Kasumi-1 (cell line): ENCODE measurements around the gene SPOCD1.

ENCODE experiments used
- DNase-seq, 2 experiments: peaks; one replicate each; lab custom pipeline; 2025; lab: John Stamatoyannopoulos, UW

The SPOCD1 gene

DNA sequence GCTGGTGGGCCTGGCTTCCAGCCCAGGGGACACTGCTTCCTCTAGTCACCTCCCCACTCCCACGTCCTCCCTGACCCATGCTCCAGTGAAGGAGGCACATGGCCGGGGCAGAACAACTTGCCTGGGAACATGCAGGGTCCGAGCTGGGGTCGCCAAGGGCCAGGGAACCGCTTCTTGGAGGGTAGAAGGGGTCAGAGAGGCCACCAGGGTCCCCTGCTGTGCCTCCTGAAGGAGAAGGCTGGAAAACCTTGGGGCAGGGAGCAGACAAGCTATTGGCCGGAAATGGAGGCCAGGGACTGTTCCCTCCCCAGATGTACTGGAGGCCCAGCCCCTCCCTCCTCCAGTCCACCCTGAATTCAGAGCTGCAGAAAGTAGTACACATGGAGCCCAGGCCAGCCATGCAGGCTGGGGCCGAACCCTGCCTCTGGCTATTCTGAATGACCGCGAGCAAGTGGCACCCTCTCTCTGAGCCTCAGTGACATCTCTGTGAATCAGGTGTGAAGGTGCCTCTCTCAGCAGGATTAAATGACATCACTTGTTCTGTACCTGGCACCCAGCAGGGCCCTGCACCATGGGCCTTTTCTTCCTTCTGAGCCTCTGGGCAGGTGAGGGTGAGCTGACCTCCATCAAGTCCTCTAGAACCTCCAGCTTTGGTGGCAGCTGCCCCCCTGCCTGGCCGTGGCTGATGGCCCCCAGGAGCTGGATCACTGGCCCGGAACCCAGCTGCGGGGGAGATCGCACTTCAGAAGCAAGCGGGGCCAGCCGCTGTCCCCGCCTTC is 15.7 kb downstream of the SPOCD1 start:
- DNase-seq: no peak

DNA sequence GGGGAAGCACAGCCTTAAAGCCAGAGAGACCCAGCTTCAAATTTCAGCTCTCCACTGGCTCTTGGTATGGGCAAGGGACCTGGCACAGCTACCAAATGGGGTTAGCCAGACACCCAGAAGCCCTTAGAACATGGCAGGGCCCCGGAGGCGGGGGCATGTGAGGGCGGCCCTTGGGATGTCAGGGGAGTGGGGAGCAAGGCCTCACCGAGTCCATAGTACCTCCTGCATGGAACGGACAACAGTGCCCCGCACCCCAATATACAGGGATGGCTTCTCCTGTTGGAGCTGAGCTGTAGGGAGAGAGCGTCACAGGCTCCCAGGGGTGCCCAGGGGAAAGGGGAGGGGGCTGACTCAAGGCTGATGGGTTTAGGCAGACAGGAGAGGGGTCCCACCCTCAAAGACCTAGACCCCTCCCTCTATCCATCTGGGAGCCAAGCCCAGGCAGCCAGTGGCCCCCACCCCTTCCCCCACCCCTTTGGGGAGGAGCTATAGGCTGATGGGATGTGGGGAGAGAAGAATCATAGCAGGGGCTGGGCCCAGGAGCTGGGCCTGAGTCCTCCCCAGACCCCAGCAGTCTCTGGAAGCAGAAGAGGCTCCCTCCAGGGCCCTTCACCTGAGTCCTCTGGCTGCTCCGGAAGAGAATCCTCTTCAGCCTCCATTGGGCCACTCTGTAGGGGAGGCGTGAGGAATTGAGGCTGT is 16.5 kb downstream of the SPOCD1 start:
- no peak for DNase-seq

DNA sequence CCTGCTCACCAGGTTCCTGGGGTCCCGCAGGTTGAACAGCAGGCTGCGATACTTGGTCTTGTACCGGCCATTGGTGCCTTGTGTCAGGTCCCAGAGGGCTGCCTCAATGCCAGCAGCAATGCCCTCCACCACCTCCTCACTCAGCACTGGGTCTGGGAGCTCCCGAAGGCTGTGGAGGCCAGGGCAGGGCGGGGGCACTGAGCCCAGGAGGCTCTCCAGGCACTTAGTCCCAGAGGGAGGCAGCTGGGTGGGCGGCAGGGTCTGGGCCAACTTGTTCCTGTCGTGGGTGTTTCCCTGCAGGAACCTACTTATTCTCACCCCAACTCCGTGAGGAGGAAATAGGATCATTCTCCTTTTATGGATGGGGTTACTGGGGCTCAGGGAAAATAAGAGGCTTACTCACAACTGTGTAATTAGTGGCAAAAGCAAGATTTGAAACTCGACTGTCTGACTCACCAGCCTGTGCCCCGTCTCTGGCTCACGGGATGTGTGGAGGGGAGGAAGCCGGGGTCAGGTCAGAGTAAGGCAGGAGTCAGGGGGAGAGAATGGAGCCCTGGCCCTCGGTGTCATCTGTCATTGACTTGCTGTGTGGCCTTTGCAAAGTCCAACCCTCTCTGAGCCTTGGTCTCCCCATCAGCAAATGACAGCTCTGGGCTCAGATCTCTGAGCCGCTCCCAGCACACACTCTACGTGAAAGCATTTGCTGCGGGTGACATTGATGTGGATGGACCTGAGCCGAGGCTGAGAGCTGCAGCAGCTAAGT is 17.2 kb downstream of the SPOCD1 start:
- DNase-seq: no peak

DNA sequence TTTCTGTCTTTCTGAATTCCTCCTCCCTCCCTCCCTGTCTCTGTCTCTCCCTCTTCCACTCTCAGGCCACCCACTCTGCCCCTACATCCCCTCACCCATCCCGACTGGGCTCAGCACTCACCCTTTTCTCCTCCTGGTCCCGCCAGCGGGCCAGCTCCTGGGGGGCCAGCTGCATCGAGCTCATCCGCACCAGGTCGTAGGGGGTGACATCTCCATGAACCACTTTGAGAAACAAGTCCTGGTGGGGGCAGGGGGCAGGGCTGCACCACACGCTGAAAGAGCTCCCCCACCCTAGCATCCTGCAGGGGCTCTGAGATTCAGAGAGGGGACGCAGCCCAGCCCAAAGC is 17.8 kb downstream of the SPOCD1 start:
- DNase-seq: no peak

- DNase-seq: no peak
Measured at GRCh38 chr1:31797216-31797615, 18.6 kb downstream of the SPOCD1 start.

DNA sequence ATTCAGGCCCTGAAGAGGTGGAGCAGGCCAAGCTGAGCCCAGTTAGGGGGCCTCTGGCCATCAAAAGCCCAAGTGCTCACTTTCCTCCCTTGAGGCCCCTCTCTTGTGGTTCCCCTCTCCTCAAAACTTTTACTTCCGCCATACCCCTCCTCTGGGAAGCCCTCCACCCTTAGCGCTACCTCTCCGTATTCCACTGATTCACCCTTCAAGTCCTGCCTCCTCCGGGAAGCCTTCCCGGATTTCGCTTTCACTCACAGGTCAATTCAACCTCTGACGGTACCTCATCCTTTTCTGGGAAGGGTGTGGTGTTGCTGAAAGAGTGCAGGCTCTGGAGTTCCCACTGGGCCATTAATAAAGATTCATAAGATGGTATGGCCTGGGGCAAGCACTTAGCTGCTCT is 19.1 kb downstream of the SPOCD1 start:
- no peak for DNase-seq

GRCh38 chr1:31795801-31796621 is 19.8 kb downstream of the SPOCD1 start:
- DNase-seq: no peak

DNA sequence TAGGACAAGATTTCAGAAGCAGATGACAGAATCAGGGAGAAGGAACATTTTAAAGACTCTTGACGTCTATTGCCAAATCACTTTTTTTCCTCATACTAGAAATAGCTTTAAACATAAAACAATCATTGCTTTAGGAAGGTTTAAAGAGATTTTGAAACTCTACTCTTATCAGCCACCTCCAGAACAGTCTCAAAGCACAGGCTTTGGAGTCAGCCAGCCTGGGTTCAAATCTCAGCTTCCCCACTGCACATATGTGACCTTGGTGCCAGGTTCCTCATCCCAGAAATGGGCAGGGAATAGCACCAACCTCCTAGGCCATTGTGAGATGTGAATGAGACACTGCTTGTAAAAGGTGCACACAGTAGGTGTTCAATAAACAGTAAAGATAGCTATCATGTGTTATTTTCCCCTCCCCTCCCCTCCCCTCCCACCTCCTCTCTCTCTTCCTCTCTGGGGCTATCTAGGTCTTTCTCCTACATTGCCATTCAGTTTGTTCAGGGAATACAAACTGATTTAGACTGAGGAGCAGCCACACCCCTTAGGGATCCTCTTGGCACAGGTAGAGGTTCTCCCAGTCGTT is 20.6 kb downstream of the SPOCD1 start:
- DNase-seq: no peak

GRCh38 chr1:31793586-31794285 is 22.1 kb downstream of the SPOCD1 start:
- no peak for DNase-seq

DNA sequence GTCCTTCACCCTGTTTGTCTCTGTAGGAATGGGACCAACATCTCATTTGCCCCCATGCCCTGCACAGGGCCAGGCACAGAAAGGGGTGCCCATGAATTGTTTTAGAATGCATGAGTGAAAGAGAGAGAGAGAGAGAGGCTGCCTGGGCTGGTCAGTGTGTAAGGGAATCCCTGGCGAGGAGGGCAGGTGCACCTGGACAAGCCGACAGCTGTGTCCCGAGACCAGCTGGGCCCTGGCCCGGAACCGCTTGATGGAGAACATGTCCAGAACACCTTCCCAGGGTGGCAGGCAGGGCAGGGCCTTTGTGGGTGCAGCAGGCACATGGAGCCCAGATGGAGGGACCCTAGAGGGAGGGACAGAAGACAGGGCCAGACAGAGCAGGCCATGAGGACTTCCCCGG is 22.7 kb downstream of the SPOCD1 start:
- no peak for DNase-seq

GRCh38 chr1:31792541-31792940 is 23.3 kb downstream of the SPOCD1 start:
- DNase-seq: no peak

- no peak for DNase-seq
Measured at GRCh38 chr1:31792116-31792515, 23.7 kb downstream of the SPOCD1 start.

DNA sequence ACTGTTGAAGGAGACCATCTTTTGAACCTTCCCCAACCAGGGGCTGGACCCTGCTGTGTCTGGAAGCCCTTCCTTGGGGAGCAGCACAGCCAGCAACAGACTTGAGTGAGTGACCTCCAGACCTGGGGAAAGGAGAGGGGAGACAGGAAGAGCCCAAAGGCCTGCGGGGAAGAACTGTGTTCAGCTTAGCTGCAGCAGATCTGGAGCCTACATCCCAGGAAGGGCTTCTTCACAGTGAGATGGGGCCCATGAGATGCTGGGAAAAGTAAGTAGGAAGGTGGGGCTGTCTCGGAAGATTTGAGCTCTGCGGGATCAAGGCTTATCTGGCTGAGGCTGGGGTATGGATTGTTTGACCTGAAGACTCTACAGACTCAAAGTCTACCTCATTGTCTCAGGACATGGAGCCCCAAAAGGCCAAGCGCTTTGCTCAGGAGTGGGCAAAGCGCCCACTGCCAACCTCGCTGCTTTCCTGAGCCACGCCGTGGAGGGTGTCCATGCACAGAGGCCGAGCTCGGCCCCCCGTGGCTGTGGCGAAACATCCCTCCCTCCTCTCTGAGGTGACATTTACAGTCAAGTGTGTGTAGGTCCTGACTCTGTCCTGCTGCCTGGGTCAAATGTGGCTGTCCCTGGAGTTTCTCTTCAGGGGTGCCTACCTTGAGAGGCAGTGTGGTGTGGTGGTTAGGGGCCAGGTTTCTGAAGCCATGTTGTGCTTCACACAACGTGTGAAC is 24.5 kb downstream of the SPOCD1 start:
- no peak for DNase-seq

DNA sequence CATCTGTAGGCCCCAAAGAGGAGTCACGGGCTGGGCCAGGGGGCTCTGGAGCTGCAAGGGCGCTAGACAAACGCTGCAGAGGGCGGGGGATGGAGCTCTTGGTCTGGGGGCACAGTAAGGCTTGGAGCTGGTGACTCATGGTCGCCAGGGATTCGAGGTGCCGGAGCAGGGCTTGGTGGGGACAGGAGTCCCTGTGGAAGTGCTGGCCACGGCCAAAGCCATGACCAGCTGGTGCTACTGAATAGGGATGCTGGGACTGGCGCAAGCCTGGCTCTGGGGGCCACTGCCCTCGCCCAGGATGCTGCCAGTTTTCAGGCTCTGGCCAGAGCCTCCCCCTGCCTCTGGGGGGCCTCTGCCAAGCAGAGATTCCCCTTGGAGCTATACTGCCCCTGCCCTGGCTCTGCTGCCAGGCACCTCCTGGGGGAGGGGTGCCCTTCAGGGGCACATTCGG is 25.2 kb downstream of the SPOCD1 start:
- DNase-seq: no peak

DNA sequence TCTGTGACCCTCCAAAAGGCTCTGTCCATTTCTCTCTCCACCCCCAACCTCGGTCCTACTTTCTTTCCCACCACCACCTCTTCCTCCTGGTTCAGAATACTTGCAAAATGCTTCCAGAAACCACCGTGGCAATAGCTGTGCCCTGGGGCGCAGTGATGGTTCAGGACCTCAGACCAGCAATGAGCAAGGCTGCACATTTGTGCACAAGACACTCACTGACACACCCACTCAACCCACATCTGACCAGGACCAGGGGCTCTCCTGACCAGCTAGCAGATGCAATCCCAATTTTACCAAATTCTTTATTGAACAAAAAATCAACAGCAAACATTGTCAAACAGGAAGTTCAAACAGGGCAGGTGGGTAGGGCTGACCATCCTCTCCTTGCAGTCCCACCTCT is 25.7 kb downstream of the SPOCD1 start:
- DNase-seq: no peak

- peak; percentile 66 to 77 for DNase-seq
Measured at GRCh38 chr1:31789259-31790065, 26.4 kb downstream of the SPOCD1 start.

GRCh38 chr1:31788825-31789256 is 27.0 kb downstream of the SPOCD1 start:
- peak; percentile 33 to 57 for DNase-seq

GRCh38 chr1:31788138-31788824 is 27.5 kb downstream of the SPOCD1 start:
- peak; percentile 53 to 60 for DNase-seq

DNA sequence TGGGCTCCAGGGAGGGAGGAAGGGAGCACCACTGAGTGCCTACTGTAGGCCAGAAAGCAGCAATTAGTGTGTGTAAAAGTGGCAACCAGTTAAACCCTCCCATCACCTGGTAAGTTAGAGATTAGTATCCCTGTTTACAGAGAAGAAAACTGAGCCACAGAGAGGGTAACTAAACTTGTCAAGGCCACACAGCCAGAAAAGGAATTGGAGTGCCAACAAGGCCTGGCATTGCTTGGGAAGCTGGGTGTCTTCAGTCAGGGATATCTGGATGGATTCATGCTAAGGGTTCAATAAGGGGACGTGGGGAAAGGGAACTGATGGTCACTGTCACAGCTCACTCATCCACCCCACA is 28.1 kb downstream of the SPOCD1 start:
- DNase-seq: no peak
